Measurements from ENCODE around the gene SNORC. TPM values are rescaled to one million over a fixed set of nuclear protein-coding genes. Genes with fewer than 3 reads are reported as not detected.

Gene SNORC
- total and polyA plus RNA-seq, 2 donors from 2014 or later: 2.7 to 3.3 TPM

GRCh38 chr2:232927032-232927792 is 57.1 kb downstream of the SNORC start:
- Histone ChIP-seq H3K36me3 (ENCODE audit: control insufficient read depth in 2 of 3, insufficient read depth in 3 of 3, low read length in 3 of 3) (no peaks in the 10 kb centered on the region), H3K27ac (ENCODE audit: low read depth in 2 of 2, low read length in 2 of 2) (no peak overlapping the region), H3K9ac (ENCODE audit: low read length in 3 of 3) (no peak overlapping the region), H3K27me3 (ENCODE audit: control insufficient read depth, insufficient read depth, low read length) (peaks cover 24% of the 10 kb centered on the region), H3K9me3 (ENCODE audit: control insufficient read depth in 2 of 3, insufficient read depth in 1 of 3, low read length in 3 of 3) (peaks cover 2 to 4% (median 2%) of the 10 kb centered on the region in 3 donors), H3K4me3 (ENCODE audit: low read length in 3 of 3) (no peak overlapping the region), H3K4me1 (ENCODE audit: control insufficient read depth in 2 of 3, insufficient read depth in 2 of 3, low read depth in 1 of 3, low read length in 3 of 3) (peaks cover 0 to 2% (median 0%) of the 10 kb centered on the region in 3 donors)
- no peak for TF ChIP-seq CTCF (IDR thresholded peaks at IDR 0.05; ENCODE audit: borderline replicate concordance, extremely low read depth, insufficient read depth)
- DNase-seq (peak in 3 of 5 donors; percentile 21 to 49 (median 28)), FAIRE-seq (no peak)
- intact Hi-C loops (cut with DNase I): no loop called here

- TF ChIP-seq CTCF (IDR thresholded peaks at IDR 0.05; ENCODE audit: borderline replicate concordance, extremely low read depth, insufficient read depth): no peak
- intact Hi-C loops (cut with DNase I): no loop called here
- Histone ChIP-seq H3K4me3 (ENCODE audit: low read length in 3 of 3) (no peak overlapping the region), H3K9me3 (ENCODE audit: control insufficient read depth in 2 of 3, insufficient read depth in 1 of 3, low read length in 3 of 3) (peaks cover 2 to 4% (median 2%) of the 10 kb centered on the region in 3 donors), H3K4me1 (ENCODE audit: control insufficient read depth in 2 of 3, insufficient read depth in 2 of 3, low read depth in 1 of 3, low read length in 3 of 3) (peaks cover 0 to 2% (median 0%) of the 10 kb centered on the region in 3 donors), H3K9ac (ENCODE audit: low read length in 3 of 3) (no peak overlapping the region), H3K27me3 (ENCODE audit: control insufficient read depth, insufficient read depth, low read length) (peaks cover 24% of the 10 kb centered on the region), H3K36me3 (ENCODE audit: control insufficient read depth in 2 of 3, insufficient read depth in 3 of 3, low read length in 3 of 3) (no peaks in the 10 kb centered on the region), H3K27ac (ENCODE audit: low read depth in 2 of 2, low read length in 2 of 2) (no peak overlapping the region)
- DNase-seq (peak in 3 of 5 donors; percentile 28 to 64 (median 62)), FAIRE-seq (no peak)
These were observed 57.9 kb downstream of the SNORC start for GRCh38 chr2:232927793-232928550.

Other genes starting within 250 kb of the SNORC start
- gene EFHD1, start 236.7 kb upstream of the SNORC start, total RNA-seq: 129 TPM
- 280 TPM for gene EFHD1, start 236.7 kb upstream of the SNORC start, polyA plus RNA-seq (ENCODE audit: insufficient read depth, low read depth, low replicate concordance)
- 79.8 TPM for gene GIGYF2, start 172.9 kb upstream of the SNORC start, total RNA-seq
- 13.5 TPM for gene GIGYF2, start 172.9 kb upstream of the SNORC start, polyA plus RNA-seq (ENCODE audit: insufficient read depth, low read depth, low replicate concordance)
- not detected for gene KCNJ13, start 93.7 kb upstream of the SNORC start, total RNA-seq
- 2.0 TPM for gene KCNJ13, start 93.7 kb upstream of the SNORC start, polyA plus RNA-seq (ENCODE audit: insufficient read depth, low read depth, low replicate concordance)
- 4.8 TPM for gene NGEF, start 143.0 kb downstream of the SNORC start, total RNA-seq
- gene NGEF, start 143.0 kb downstream of the SNORC start, polyA plus RNA-seq (ENCODE audit: insufficient read depth, low read depth, low replicate concordance): 5.3 TPM
- gene NEU2, start 162.4 kb downstream of the SNORC start, total RNA-seq: not detected
- not detected for gene NEU2, start 162.4 kb downstream of the SNORC start, polyA plus RNA-seq (ENCODE audit: insufficient read depth, low read depth, low replicate concordance)
- 29.6 TPM for gene INPP5D, start 190.1 kb downstream of the SNORC start, total RNA-seq
- gene INPP5D, start 190.1 kb downstream of the SNORC start, polyA plus RNA-seq (ENCODE audit: insufficient read depth, low read depth, low replicate concordance): 2.6 TPM